Fibroblast of pulmonary artery (primary cell): Measurements from ENCODE around the gene FHL2.

Experiments
- DNase-seq: peaks from one replicate; pipeline ENCODE4 v3.0.0-alpha.2; 2010; ENCODE audit warnings: low read depth
- H3K4me3 ChIP-seq: replicated peaks from 2 replicates; pipeline ENCODE4 v1.5.1; 2011; ENCODE audit warnings: low read depth, mild to moderate bottlenecking, control low read depth, low read length, moderate library complexity
- CTCF ChIP-seq: IDR thresholded peaks from 2 replicates; pipeline ENCODE4 v1.5.1; 2011; ENCODE audit warnings: mild to moderate bottlenecking, control low read depth, low read length, inconsistent platforms; ENCODE audit errors: missing control alignments

Gene FHL2

DNA sequence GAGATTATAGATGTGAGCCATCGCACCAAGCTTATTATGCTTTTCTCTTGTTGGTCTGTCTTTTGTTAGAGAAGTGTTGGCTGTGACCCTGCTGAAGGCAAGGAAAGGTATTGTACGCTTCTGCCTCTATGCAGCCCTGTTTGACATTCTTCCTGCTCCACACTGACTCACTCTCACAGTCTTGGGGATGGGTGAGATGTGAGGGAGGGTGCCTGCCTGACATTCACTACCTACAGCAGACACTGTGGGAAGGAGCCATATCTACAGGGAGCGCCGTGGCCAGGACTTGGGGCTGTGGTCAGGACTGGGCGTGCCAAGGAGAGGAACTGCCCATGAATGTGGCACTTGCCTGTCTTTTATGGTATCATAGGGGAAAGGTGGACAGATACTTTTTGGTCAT is 43.9 kb upstream of the FHL2 start:
- DNase-seq: no peak
- no peak overlapping the region for H3K4me3 ChIP-seq
- no peak for TF ChIP-seq CTCF

DNA sequence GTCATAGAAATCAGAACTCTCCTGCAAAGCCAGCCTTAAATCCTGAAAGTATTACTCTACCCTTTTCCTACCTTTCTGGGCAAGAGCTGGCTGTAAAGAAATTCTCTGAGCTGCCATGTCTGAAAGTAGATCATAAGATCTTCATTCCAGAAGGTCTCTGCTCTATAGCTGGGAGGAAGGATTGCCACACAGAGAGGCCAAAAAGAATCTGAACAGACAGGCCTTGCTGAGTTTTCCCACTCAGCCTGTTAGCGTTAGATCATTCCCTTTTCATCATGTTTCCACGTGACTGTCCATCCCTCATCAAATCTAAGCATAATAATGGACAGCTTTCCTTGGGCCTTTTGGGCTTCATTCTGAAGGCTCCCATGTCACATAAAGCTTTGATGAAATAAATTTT is 43.2 kb upstream of the FHL2 start:
- no peak overlapping the region for H3K4me3 ChIP-seq
- DNase-seq: no peak
- TF ChIP-seq CTCF: no peak

GRCh38 chr2:105439141-105439540 is 40.3 kb upstream of the FHL2 start:
- H3K4me3 ChIP-seq: no peak overlapping the region
- DNase-seq: no peak
- no peak for TF ChIP-seq CTCF

GRCh38 chr2:105438104-105438929 is 39.5 kb upstream of the FHL2 start:
- no peak overlapping the region for H3K4me3 ChIP-seq
- no peak for TF ChIP-seq CTCF
- peak; percentile 29 for DNase-seq

DNA sequence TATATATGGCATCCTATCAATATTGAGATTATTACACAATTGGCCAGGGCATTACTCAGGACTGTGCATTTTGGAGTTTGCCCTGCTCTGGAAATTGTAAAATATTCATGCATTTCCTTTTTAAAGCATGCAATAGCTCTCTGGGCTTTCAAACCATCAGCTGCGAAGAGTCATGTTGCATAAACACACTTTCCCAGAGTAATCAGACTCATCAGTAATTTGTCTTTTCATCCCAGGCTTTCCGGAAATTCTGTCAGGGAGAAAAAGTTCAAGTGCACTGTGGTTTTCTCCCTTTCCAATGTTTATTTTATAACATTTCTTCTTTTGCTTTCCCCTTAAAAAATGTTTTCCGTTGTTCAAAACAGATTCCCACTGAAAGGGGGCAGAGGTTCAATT is 38.9 kb upstream of the FHL2 start:
- DNase-seq: peak; percentile 59
- no peak for TF ChIP-seq CTCF
- no peak overlapping the region for H3K4me3 ChIP-seq

DNA sequence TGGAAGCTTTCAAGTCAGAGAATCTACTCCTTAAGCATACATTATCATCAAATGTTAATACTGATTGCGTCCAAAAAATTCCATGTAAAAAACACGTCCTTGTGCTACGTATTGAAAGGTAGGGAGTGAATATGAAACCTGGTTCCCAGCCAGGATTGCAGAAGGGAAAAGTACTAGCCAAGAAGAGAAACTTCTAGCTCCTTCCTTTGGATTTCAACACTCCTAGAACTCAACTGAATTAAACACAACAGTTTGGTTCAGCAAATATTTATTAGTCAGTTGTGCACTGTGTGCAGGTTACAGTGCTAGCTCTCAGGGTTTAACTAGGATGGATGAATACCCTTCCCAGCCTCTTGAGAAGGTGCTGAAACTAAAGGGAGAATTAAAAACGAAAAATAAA is 33.9 kb upstream of the FHL2 start:
- peak; percentile 62 for DNase-seq
- no peak for TF ChIP-seq CTCF
- H3K4me3 ChIP-seq: no peak overlapping the region

DNA sequence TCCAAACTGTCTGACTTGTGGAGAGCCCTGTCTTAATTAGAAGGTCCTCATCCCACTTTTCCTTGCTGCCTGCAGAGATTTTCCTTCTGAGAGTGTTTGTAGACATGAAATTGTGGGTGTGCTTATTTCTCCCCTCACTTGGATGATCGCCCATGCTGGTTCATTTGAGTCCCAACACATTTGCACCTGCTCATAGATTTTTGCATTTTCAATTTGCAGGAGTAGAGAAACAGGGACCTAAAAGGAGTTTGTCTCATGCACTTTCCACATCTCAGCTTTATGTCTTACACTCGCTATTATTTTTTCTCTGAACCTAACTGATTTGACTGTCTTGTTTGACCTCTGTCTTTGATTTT is 33.2 kb upstream of the FHL2 start:
- no peak for DNase-seq
- no peak overlapping the region for H3K4me3 ChIP-seq
- no peak for TF ChIP-seq CTCF
